SKM-1 (cell line): Measurements from ENCODE around the gene DYNLT5.
"Not testable (repeated sequence)": the region's sequence is repeated elsewhere in the genome, so short reads cannot be mapped to it uniquely, and the experiment has no call there.

Source experiments
- DNase-seq: peaks from one replicate; lab custom pipeline; 2025; ENCODE audit not compliant: unreplicated experiment; lab: John Stamatoyannopoulos, UW

Gene DYNLT5, protein sequence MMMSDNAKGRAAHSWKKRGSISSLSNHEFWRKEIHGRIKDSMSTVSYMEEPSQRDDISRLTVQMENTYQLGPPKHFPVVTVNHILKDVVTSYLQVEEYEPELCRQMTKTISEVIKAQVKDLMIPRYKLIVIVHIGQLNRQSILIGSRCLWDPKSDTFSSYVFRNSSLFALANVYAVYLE

DNA sequence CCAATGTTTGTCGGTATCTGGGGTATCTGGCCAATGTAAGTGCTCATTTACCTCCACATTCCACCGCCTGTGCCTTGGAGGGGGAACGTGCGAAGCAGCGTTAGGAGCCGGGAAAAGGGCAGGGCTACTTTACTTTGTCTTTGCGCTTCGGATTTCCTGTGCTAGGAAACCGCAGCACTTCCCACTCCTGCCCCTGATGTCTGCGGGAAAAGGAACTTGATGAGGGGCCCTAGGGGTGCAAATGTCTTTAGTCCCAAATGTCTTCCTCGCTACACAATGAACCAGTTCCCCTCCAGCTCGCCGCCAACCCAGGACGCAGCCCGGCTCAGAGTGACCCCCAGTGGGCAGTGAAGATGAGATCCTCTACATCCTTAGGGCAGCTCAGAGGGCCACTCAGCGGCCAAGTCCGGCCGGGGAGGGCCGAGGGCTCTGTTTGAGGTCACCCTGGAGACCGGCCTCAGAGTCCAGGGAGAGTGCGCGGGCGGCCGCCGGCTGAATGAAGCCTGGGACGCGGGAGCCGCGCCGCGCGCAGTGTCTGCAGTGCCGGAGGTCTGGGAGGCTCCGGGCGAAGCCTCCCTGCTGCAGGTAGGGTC lies at the start of gene DYNLT5:
TSS of gene DYNLT5 (plus strand) at position 460 of the 593 bp plus-strand sequence. CDS start 2,200 bp downstream, outside the sequence.
- DNase-seq, result peak; percentile 41

DNA sequence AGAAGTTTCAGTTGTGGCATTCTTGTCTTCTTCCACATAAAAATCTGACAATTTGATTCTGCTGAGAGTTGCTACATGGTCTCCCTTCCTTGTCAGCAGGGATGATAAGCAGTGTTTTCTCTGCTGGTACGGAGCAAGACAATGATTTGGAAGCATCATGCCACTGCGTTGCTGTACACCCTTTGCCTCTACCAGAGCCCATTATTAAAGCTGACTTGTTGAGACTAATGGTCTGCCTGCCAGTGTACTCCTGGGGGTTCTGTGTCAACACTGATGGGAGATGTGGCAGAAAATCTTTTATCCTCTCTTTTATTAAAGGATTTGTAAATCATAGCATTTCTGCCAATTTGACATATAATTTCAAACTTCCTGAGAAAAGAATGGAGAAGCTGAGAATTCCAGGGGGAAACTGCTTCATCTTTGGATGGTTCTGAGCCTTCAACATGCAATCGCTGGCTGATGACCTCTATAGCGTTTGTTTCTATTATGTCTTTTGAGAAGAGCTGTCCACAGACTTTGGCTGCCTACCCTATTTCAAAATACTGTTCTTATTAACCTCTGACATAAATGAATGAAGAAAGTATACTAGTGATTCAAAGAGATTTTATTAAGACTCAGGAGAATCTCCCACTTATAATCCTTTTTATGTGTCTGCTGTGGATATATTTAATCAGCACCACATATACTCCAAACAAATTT lies 47.9 kb upstream of the DYNLT5 start:
- no peak for DNase-seq

DNA sequence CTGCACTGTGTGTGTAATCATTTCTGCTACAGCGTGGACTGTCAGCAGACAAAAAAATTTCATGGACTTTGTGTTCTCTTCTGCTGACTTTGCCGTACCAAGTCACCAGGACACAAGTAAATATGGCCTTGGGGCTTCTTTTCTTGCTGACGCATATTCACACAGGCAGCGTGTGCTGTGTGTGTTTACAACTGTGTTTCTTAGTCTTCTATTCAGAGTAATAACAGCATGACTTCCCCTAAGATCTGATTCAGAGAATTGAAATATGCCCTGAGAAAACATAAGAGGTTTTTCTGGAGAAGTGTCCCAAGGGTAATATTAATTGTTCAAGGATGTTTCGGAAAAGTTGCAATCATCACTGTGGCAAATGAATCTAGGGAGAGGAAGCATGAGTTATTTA lies 47.1 kb upstream of the DYNLT5 start:
- DNase-seq, result no peak

DNA sequence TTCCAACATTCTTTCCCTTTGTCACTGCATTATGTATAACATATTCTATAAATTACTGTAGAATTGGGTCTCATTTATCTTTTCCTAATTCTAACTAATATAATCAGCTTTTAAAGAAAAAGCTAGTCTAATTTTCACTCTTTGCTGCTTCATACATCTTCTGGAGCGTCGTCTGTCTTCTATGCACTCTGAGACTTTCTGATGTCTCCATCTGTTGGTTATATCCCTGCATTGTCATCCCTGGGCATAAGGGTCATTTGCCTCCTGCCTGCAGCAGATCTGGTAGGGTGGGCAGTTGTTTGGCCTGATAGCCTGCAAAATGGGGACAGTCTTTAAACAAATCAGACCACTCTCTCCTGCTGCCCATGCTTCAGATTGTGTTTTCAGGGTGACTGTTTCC lies 40.8 kb upstream of the DYNLT5 start:
- no peak for DNase-seq

DNA sequence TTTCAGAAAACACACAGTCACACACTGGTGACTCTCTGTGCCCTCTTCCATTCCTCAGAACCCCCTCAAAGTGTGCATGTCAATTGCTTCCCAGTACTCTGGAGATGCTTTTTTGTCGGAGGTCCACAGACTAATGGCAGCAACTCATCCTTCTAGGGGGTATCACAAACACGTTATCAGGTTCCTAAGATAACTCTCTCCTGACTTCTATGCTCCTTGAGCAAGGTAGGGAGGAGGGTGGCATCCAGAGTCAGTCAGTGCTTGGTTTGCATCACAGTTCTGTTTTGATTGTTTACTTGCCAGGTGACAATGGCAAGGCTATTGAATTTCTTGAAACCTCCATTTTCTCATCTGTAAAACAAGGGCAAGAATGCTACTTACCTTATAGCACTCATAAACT lies 39.4 kb upstream of the DYNLT5 start:
- DNase-seq, result no peak

DNA sequence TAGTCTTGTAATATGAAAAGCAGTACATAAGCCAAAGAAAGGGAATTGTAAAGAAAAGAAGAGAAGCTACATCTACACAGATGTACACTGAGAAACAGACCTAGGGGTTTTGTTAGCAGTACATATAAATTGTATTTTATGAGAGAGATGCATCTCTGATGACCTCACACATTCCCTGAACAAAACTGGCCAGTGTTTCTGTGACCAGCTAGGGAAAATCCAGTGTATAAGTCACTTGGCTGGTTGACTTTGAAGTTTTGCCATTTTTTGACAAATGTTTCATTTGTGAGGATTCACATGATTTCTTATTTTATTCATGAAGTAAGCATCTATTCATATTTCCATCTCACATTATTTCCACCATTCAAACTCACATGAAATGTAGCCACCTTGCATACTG lies 28.3 kb upstream of the DYNLT5 start:
- no peak for DNase-seq

DNA sequence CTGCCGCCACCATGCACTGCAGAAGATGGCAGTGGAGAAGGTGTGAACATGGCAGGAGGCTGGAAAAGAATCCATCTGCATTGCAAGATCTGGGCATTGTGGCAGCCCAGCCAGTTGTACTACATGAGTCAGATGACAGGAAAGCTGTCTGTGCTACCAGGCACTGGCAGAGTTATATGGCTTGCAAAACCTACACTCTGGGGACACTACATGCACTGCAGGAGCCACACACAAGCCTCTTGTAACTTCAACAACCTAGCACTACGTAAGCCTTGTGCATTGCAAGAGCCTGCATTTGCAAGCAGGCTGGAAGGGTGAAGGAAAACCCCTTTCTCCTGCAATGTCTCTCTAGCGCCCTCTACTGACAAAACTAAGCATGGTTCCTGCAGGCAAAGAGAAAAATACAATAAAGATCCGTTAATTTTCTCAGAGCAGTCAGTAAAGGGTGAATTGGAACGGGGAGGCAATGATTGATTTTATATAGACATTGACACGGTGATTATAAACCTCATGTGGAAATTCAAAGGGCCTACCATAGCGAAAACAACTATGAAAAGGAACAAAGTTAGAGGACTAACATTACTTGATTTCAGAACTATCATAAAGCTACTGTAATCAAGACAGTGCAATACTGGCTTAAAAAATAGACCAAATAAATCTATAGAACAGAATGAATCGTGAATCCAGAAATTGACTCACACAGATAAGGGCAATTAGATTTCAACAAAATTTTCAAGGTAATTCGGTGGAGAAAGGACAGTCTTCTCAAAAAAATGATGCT lies 26.2 kb upstream of the DYNLT5 start:
- DNase-seq, result peak; percentile 36

DNA sequence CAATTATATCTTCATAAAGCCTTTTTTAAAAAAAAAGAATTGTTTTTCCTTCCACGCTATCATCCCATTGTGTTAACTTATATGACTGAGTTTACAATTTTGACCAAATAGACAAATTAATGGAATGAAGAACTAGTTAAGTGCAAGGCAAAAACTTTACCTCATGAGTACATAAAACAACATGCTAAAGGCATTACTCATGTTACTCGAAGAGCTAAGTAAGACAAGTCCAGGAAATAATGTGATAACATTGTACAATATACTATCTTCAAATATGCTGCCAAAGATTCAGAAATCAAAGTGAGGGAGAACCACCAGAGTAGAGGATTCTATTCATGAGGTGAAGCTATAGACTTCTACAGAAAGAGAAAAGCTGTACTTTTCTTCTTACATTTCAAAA lies 24.2 kb upstream of the DYNLT5 start:
- no peak for DNase-seq

DNA sequence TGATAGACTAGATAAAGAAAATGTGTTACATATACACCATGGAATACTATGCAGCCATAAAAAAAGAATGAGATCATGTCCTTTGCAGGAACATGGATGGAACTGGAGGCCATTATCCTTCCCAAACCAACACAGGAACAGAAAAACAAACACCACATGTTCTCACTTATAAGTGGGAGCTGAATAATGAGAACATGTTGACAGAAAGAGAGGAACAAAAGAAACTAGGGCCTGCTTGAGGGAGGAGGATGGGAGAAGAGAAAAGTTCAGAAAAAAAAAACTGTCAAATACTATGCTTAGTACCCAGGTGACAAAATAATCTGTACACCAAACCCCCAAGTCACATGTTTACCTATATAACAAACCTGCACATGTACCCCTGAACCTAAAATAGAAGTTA lies 23.5 kb upstream of the DYNLT5 start:
- not testable (repeated sequence) for DNase-seq

DNA sequence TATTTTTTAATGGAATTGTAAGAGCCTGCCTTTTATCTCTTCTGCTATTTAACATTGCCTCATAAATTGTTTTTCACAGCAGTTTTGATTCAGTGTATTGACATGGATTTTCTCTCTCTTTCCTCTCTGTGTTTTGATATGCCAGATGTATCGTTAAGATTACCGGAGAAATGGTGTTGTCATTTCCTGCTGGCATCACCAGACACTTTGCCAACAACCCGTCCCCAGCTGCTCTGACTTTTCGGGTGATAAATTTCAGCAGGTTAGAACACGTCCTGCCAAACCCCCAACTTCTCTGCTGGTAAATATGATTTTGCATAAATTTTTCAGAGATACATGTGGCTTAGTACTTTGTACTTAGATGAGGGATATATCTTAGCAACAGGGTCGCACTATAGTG lies 23.1 kb upstream of the DYNLT5 start:
- DNase-seq, result no peak

DNA sequence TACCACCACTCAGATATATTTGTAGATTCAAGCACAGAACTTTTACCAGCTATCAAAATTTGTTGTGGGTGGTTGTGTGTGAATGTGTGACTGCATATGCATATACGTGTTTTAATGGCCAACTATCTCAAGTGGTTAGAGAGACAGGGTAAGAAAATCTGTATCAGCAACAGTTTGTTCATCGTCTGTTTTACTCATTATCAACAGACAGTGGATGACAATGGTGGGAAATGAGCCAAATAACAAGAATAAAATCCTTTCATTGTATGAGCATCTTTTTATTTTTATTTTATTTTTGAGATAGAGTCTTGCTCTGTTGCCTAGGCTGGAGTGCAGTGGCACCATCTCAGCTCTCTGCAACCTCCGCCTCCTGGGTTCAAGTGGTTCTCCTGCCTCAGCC lies 22.7 kb upstream of the DYNLT5 start:
- no peak for DNase-seq

DNA sequence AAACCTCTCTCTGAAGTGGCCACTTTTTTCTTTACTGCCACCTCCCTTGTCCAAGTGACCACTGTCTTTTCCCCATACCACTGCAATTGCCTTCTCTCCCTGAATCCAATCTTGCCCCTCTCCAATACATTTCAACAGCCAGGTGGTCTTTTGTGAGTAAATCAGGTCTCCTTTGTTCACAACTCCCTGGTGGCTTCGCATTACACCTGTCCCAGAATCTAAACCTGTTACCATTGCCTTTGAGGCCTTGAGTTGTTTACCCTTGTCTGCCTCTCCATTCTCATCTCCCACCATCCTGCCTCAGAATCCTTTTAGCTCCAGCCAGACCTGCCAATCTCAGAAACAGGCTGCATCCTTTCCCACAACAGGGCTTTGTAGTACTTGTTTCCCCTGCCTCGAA lies 21.8 kb upstream of the DYNLT5 start:
- DNase-seq, result no peak

DNA sequence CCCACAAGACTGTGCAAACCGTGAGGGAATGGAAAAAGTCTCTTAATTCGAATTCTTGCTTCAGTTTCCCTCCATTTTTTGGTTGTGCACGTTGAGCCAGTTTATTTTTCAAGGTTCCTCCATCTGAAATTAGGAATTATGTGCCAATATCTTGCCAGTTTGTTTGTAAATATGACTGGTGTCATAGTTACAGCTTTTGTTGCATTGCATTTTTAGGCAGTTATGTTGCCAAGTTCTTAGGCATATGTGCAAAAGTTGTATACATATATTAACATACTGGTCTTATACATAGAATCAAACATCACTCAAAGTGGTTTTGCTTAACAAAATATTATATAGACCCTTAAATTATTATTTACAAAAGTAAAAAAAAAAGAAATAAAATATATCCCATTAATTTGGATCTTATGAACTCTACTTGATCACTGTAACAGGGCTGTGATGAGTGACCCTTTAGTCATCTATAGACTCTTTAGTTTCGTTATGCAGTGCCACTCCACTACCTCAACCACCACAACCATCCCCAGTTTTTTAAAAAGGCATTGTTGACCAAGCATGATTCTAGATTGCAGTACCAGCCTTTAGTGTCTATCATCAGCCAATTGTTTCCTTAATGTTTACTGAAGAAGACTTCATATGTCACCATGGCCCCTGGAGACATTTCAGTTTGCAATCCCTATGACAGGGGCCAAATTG lies 20.9 kb upstream of the DYNLT5 start:
- no peak for DNase-seq

DNA sequence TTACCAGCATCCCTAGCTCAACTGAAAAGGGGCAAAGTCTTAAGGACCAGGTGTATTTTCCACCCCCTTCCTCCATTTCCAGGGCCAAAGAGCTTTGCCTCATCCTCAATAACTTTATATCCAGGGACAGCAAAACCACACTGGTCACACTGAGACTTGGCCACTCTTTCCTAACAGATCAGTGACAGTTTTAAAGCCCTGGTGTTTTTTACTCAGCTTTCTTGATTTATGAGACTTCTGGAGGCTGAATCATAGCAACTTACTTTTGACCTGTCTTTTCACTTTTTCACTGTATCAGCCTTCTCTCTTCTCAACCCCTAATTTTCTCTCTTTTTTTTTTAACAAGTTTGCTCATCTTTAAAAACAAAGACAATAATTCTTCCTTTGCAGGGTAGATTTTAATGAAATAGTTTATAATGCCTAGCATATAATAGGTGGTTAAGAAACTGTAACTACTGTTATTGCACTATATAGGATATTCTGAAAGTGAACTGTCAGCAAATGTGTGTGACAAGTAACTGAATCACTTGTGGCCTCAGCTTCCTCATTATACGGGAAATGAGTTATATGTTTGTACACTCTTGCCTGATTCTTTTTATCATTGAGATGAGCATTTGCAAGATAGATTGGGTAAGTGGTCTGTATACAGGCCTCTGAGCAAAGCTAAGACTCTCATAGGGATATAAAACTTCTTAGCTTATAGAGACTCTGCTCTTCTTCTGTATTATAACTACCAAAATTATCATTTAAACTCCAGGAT lies 19.7 kb upstream of the DYNLT5 start:
- DNase-seq, result peak; percentile 53

DNA sequence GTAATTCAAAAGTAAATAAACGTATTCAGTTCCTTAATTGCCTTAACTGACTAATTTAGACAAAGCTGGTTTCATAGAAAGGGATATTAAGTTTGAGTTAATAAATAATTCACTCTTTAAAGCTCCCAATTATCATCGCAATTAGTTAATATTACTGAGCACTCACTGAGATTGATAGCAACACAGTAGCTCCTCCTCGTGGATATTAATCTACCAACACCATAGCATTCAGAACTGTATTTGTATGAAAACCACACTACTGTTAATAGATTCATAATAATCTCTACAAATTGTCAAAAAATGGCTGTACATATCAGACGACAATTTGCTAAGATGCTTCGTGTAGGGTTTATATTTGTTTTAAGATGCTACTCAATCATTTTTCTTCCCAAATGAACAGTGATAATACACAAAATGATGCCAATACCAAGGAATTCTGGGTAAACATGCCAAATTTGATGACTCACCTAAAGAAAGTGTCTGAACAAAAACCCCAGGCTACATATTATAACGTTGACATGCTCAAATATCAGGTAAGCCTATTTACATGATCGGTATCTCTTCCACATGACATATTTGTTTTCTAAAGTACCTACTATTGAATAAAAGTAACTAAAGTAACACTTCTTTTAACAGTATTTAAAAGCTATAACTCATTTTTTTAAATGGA lies 18.8 kb upstream of the DYNLT5 start:
- DNase-seq, result no peak

DNA sequence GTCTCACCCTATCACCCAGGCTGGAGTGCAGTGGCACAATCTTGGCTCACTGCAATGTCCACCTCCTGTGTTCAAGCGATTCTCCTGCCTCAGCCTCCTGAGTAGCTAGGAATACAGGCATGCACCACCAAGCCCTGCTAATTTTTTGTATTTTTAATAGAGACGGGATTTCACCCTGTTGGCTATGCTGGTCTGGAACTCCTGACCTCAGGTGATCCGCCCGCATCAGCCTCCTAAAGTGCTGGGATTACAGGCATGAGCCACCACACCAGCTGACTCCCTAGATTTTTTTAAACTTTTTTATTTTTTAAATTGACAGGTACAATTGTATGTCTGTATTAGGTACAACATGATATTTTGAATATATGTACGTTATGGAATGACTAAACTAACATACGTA lies 17.7 kb upstream of the DYNLT5 start:
- DNase-seq, result not testable (repeated sequence)

DNA sequence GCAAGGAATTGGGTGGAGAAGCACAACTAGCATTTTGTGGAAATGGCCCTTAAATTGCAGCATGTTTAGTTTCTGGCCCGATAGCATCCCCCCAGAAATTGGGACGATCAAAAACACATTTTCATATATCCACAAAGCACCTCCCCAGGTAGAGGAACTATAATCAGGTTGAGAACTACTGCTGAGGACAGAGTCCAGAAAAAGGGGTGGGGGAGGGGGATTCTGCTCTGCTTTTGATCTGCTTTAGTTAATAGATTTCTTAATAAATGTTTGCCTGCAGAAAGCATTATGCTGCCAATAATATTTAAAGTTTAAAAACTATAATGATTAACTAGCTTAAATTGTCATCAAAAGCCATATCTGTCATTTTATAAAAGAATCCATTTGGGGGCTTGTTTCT lies 14.4 kb upstream of the DYNLT5 start:
- DNase-seq, result no peak

DNA sequence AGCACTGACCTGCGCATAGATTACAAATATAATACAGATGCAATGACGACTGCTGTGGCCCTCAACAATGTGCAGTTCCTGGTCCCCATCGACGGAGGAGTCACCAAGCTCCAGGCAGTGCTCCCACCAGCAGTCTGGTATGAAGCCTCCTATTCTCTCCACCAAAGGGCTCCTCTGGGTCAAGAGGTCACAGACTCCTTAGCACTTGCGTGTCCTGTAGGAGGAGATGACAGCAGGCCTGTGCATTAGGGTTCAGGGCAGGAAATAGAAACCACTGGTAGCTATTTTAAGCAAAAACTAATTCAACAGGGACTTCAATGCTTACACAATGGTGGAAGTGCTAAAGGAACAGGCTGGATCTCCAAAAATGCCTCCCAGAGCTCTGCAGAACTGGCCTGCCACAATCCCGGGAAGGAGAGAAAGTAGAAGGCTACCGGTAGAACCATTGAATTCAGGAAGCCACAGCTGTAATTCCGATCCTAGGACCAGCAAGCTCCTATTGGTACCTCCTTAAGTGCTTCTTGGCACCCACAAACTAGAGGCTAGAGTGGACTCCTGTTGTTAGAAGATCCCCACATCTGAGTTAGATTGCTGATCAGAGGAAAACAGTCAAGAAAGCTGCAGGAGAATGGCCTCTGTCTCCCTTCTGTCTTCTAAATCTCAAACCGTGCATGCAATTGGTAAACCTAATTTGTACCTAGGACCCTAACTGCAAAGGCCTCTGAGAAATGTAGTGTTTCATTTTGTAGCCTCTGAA lies 12.7 kb upstream of the DYNLT5 start:
- no peak for DNase-seq

DNA sequence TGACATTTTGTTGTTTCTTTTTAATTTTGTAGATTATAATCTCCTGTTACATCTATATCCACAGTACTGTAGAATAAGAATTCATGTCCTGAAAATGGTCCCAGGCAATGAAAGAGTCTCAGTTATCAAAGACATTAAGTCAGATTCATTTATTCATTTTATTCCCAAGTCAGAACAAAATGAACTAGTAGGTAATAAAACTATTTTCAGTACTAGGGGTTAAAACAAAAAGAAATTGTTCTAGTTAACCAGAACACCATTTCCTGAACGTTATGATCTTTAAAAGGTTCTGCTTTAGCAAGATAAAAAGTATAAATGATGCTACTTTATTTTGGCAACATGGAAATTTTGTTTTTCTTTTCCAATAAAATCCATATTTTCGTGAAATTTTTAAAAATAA lies 6.8 kb upstream of the DYNLT5 start:
- no peak for DNase-seq
